WERI-Rb-1 (cell line): Measurements from ENCODE around the gene RPLP2.
A peak's percentile ranks its signal among the peaks of the same experiment; 100 is the strongest.

Experiments
- DNase-seq: peaks from one replicate; pipeline ENCODE4 v3.0.0-alpha.2; 2020
- H3K27ac ChIP-seq: fragments of 250-450 bp; sonication (Bioruptor Pico); 2 replicates; pipeline ENCODE4 v1.5.1; 2020; ENCODE audit warnings: mild to moderate bottlenecking, moderate library complexity
- H3K27me3 ChIP-seq: fragments of 250-450 bp; sonication (Bioruptor Pico); 2 replicates; pipeline ENCODE4 v1.5.1; 2021; ENCODE audit warnings: mild to moderate bottlenecking, low read depth, moderate library complexity; ENCODE audit not compliant: insufficient read depth, severe bottlenecking
- H3K36me3 ChIP-seq: fragments of 250-450 bp; sonication (Bioruptor Pico); 2 replicates; pipeline ENCODE4 v1.5.1; 2020; ENCODE audit warnings: mild to moderate bottlenecking, moderate library complexity
- H3K4me3 ChIP-seq: 2 replicates; pipeline ENCODE4 v1.5.1; 2011; ENCODE audit warnings: low read depth, mild to moderate bottlenecking, control low read depth, low read length
- H3K9me3 ChIP-seq: fragments of 250-450 bp; sonication (Bioruptor Pico); 2 replicates; pipeline ENCODE4 v1.5.1; 2021; ENCODE audit warnings: mild to moderate bottlenecking, moderate library complexity; ENCODE audit not compliant: severe bottlenecking
- CTCF ChIP-seq: IDR thresholded peaks from 2 replicates; pipeline ENCODE4 v1.5.1; 2011; ENCODE audit warnings: low read depth, mild to moderate bottlenecking, control low read depth, inconsistent platforms, low read length

RPLP2 gene

GRCh38 chr11:809287-810039 lies at the start of gene RPLP2:
RPLP2 (plus strand) TSS chr11:809967; CDS start chr11:810235, 268 bp downstream.
- DNase-seq = peak; percentile 96
- no peak for TF ChIP-seq CTCF

GRCh38 chr11:760236-760635 lies 49.5 kb upstream of the RPLP2 start:
- no peak overlapping the region for H3K4me3 ChIP-seq
- H3K9me3 ChIP-seq = no peaks in the 10 kb centered on the region
- peaks cover 83% of the 10 kb centered on the region for H3K36me3 ChIP-seq
- H3K27me3 ChIP-seq = no peaks in the 10 kb centered on the region
- no peak overlapping the region for H3K27ac ChIP-seq
- TF ChIP-seq CTCF = no peak
- DNase-seq = no peak

More at GRCh38 chr11:809287-810039, at the start of gene RPLP2:
- no peaks in the 10 kb centered on the region for H3K27me3 ChIP-seq
- peak within 1 kb of the TSS; percentile 100 for H3K27ac ChIP-seq
- H3K36me3 ChIP-seq = peaks cover 41% of the 10 kb centered on the region
- no peaks in the 10 kb centered on the region for H3K9me3 ChIP-seq
- peak within 1 kb of the TSS; percentile 64 for H3K4me3 ChIP-seq

GRCh38 chr11:761526-762108 lies 48.1 kb upstream of the RPLP2 start:
- Histone ChIP-seq H3K27me3 (no peaks in the 10 kb centered on the region), H3K4me3 (no peak overlapping the region), H3K36me3 (peaks cover 88% of the 10 kb centered on the region), H3K9me3 (no peaks in the 10 kb centered on the region), H3K27ac (peak overlapping the region; percentile 48)
- no peak for TF ChIP-seq CTCF
- DNase-seq = no peak

GRCh38 chr11:762421-763072 lies 47.2 kb upstream of the RPLP2 start:
- no peaks in the 10 kb centered on the region for H3K9me3 ChIP-seq
- TF ChIP-seq CTCF = peak; percentile 67
- peak; percentile 84 for DNase-seq
- peaks cover 89% of the 10 kb centered on the region for H3K36me3 ChIP-seq
- H3K27me3 ChIP-seq = no peaks in the 10 kb centered on the region
- no peak overlapping the region for H3K4me3 ChIP-seq
- H3K27ac ChIP-seq = peak overlapping the region; percentile 48

- TF ChIP-seq CTCF = no peak
- Histone ChIP-seq H3K27me3 (no peaks in the 10 kb centered on the region), H3K36me3 (peaks cover 87% of the 10 kb centered on the region), H3K27ac (peak overlapping the region; percentile 48), H3K4me3 (no peak overlapping the region), H3K9me3 (no peaks in the 10 kb centered on the region)
- no peak for DNase-seq
Observed at GRCh38 chr11:763073-763463, 46.7 kb upstream of the RPLP2 start.
